G401 (cell line): ENCODE measurements around the gene MROH2A. TPM values are rescaled to one million over a fixed set of nuclear protein-coding genes. Genes with fewer than 3 reads are reported as not detected.

Experiments
- DNase-seq: peaks from one replicate; pipeline ENCODE4 v3.0.0-alpha.2; 2015; ENCODE audit warnings: low spot score
- in situ Hi-C: cut with HindIII; loops from 2 replicates; pipeline ENCODE4 v1.10.0; 2016; ENCODE audit warnings: low sequenced_read_pairs, mixed read lengths
- total RNA-seq: library from RNA; depleted of rRNA; stranded (reverse); fragments of >200 nt; shearing (Covaris generic); gene quantifications from 2 replicates; pipeline ENCODE4 v1.2.3, GENCODE V29; 2014

The MROH2A gene
- total RNA-seq, 1 experiment from 2014 or later = not detected

DNA sequence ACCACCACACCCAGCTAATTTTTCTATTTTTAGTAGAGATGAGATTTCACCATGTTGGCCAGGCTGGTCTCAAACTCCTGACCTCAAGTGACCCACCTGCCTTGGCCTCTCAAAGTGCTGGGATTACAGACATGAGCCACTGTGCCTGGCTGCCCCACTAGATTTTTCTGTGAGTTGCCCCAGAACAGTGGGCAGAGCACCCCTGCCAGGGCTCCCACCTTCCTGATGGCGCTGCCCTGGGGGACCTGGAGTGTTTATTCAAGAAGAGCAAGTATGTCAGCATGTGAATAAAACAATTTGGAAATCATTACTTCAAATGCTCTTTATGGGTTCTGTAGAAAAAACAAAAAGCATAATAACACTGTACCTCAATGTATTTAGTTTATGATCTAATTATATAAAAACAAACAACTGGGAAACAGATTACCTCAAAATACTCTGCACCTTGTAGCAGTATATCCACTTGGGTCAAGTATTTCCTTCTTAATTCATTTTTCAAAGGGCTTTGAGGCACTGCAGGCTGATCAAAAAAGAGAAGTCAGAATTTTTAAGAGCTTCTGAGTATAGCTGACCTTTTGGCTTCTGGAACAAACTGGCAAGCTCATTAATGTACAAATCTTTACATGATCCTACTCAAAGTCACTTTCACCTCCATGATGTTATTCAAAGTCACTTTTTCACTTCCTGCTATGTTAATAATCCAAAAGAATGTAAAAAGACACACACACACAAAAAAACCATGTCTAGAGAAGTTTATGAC is 67.4 kb downstream of the MROH2A start:
- in situ Hi-C loops = no loop called here
- DNase-seq = no peak

DNA sequence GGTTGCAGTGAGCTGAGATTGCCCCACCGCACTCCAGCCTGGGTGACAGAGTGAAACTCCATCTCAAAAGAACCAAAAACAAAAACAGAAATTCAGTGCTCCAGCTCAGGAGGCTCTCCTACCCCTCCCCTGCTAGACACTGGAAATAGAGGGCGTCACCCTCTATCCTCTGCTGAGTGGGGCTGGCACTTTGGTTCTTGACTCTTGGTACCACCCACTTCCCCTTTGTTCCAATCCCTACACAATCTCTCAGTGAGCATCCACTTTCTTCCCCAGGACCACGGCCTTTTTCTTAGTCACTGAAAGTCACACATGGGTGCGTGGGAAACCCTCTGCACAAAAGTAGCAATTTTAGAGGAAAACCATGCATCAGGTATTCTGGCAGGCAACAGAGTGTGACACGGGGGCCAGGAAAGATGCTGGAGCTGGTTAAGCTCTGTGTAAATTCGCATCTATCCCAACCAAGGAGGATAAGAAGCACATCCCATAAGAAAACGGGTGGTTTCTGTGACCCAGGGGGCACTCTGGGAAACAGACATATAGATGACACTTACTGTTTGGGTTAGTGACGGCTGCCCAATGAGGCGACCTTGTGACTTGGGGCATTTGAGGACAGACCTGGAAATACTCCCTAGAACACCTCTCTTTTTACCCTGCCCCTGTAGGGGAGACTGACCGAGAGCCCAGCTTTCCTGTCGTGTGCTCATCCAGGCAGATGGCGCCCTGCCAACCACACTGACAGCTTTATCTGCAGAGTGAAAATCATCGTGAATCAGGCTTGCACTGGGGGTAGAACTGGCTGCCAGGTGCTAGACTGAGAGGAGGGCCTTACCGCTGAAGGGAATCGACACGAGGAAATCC is 68.5 kb downstream of the MROH2A start:
- no peak for DNase-seq
- in situ Hi-C loops = no loop called here

DNA sequence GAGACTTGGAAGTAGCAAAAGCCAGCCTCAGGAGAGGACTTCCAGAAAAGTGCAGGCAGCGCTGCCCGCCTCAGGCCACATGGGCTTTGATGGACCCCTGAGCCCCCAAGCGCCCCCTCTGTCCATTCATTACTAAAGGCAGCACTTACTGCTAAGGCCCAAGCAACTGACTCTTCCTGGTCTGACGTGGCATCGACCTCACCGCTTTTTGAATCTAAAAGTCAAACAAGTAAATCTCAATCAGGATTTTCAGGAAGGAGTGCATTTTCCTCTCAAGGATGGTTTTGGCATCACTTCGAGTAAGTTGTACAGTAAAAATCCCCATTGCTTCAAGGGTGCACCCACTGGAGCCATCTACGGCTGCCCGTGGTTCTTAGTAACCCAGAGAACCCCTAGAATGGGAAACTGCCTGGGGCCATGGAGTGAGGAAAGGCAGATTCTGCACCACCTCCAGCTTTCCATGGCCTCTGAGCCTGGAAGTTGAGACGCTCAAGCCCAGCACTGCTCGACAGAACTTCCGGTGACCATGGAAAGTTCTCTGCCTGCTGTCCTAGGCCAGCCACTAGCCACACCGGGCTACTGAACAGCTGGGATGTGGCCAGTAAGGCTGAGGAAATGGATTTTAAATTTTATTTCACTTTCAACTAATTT is 69.2 kb downstream of the MROH2A start:
- in situ Hi-C loops = no loop called here
- DNase-seq = no peak

DNA sequence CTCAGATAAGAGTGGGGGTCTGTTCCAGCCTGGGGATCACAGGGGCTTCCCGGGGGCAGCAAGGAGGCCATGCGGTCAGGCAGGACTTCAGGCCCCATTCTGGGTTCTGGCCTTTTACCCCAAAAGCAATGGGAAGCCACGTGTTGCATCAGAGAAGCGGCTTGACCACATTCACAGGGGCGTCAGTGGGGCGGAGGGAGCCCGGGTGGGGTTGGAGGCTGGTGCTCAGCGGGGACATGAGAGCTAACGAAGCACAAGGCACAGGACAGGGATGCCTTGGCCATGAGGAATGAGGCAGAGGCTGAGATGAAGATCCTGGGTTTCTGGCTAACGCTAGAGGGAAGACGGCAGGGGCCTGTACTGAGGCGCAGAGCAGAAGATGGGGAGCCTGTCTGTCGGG is 70.1 kb downstream of the MROH2A start:
- in situ Hi-C loops = no loop called here
- no peak for DNase-seq

DNA sequence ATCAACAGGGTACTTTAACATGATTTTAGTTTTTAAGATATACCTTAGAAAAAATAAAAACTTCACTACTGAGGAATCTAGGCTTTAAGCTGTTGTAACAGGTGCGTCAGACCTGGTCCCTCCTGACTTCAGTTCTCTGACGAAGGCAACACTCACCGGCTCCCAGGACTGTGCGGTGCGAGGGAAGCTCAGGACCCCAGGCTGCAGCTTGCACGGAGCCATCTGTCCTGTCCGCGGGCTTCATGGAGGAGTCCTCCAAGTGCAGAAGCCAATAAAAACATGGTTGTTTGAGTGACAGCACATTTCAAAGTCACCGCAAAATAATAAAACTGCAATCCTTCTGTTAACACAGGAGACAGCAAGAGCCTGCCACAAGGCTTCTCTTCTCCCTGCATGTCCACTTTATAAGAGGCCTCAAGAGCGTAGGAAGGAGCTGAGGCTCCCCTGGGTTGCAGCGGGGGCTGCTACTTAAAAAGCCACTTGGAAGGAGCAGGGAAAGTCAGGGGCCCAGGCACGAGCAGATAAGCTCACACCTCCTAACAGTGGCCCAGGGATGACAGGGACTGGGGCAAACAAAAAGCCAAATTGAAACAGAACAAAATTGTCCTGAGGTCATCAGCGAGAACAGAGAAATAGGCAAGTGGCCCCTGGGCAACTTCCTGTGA is 71.6 kb downstream of the MROH2A start:
- no peak for DNase-seq
- in situ Hi-C loops = no loop called here

DNA sequence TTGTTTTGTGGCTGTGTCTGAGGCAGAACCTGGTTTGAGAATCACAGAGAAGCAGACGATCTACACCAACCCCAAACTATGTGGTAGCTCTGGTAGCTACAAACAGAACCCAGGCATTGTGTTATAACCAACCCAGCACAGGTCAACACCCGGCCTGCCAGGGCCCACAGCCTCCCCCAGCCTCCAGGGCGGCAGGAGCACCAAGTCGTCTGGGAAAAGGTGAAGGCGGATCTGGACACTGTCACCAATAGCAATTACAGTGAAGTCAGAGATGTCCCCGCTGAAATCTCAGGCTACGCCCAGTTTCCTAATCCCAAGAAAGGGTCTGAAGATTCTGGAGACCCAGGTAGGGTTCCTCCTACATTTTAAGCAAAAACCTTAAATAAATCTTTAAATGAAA is 72.6 kb downstream of the MROH2A start:
- DNase-seq = no peak
- in situ Hi-C loops = no loop called here

DNA sequence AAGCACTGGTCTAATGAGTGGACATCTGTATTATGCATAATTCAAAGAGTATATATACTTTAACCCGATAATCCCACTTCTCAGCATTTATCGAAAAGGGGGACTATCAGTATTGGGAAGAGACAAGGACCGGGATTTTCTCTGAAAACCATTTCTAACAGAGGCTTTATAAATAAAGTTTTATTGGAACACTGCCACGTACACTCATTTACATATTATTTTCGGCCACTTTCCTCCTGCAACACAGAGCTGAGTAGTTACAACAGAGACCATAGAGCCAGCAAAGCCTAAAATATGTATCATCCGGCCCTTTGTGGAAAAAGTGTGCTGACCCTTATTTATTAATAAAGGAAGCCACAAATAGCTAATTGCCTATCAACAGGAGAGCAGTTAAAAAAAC is 73.0 kb downstream of the MROH2A start:
- in situ Hi-C loops = no loop called here

DNA sequence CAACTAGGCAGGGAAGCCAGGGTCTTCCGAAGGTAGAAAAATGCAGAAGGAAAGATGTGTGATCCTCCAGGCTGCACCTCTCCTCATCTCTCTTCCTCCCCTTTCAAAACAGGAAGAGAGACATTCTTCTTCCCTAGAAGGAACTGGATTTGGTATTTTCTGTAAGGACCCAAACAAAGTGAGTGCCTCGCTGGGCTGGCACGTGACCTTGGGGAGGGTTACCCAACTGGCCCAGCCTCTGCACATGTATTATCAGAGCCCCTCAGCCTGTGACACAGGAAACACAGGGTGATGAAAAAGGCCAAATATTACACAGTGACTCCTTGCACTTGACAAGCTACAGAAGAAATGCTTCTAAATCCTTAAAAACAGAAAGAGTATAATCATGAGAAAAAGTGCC is 73.9 kb downstream of the MROH2A start:
- in situ Hi-C loops = no loop called here
- DNase-seq = no peak

More for the DNA sequence above, 73.0 kb downstream of the MROH2A start:
- no peak for DNase-seq

DNA sequence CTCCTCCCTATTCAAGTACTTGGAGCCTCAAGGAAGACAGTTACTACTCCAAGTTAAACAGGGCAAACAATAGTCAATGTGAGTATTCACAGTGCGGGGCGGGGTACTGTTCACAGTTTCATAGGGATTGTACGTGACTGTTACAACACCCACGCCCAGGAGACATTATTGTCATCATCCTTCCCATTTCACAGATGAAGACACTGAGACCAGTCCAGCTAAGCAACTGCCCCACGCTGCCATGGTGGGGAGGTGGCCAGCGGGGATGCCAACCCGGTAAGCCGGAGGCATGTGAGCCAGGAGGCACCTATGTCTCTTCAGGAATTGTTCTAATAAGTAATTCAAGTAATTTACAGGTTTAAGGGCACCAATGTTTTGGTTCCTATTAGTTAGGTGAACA is 75.2 kb downstream of the MROH2A start:
- in situ Hi-C loops = no loop called here
- no peak for DNase-seq

DNA sequence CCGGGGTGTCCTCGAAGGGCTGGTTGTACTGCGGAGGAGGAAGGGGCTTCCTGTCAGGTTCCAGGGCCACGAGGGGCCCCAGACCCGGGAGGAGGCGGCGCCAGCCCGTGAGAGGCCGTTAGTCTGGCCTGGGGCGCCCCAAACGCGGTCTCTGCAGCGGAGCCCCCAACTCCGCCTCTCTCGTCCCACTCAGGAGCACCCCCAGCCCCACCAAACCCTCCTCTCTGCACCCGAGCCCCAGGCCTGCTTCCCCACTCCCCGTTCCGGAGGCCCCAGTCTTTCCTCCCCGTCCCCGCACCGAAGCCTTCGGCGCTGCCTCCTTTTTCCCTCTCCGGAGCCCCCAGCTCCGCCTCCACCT is 75.7 kb downstream of the MROH2A start:
- in situ Hi-C loops = no loop called here
- DNase-seq = no peak

DNA sequence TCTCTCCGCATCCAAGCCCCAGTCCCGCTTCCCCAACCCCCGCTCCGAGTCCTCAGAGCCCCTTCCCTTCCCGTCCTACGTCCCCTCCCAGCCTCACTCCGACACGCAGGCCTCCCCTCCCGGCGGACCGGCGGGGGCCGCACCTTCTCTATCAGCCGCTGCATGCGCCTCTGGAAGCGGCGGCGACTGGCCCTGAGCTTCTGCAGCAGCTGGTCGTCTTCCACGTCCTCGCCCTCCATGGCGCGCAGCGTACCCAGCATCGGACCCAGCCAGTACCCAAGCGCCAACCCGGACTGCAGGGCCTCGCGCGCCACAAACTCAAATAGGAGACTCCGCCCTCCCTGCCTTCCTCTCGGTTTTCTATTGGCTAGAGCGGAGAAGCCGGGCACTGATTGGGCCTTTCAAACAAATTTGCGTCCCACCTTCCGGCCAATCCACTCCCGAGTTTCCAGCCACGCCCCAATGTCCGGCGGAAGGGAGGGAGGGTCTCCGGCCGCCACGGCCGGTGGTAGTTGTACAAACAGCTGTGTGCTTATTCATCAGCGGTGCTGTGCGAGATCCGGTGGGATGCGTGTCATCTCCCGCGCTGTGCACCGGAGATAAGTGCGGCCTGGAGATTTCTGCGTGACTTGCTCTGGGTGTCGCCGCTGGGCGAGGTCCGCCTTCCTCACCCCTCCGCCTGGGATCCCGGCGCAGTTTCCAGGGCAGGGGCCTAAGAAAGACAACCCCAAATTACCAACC is 76.3 kb downstream of the MROH2A start, which contains the start of gene HJURP:
Gene HJURP, minus strand, starts transcription at position 295 of the 741 bp plus-strand sequence. Its CDS starts 35 bp downstream, at position 260.
- DNase-seq = peak; percentile 94
- in situ Hi-C loops = no loop called here

DNA sequence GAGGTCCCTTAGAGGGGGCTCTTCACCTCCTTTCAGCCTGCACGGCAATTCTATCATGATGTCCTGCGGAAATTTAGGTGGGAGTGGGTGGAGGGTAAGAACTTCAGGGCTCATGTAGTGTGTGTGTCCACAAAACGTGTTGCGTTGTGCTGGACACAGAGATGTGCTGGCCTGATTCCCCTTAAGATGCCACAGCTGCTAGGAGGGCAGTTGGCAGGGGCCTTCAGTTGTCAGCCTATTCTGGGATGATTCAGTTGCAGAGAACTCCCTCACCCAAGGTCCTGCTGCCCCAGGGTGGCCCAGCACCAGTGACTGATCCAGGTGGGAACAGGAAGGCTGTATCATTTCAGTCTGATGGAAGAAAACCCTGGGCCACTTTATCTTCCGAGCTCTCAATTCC is 77.2 kb downstream of the MROH2A start:
- DNase-seq = no peak
- in situ Hi-C loops = no loop called here

DNA sequence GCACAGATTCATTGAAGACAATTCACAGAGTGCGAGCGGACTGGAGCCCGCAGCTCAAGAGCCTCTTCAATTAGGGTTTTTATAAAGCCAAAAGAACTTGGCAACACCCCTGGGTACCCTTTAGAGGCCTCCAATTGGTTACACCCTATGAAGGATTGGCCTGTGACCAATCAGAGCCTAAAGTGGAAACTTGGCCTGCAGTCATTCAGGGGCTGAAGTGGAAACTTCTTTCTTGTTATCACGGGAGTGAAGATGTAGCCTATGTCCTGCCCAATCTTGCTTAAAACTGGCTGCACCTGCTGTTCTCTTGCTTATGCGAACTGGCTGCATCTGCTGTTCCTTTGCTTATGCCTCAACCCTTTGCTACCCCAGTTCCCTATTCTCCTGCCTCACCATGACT is 78.1 kb downstream of the MROH2A start:
- no peak for DNase-seq
- in situ Hi-C loops = no loop called here

DNA sequence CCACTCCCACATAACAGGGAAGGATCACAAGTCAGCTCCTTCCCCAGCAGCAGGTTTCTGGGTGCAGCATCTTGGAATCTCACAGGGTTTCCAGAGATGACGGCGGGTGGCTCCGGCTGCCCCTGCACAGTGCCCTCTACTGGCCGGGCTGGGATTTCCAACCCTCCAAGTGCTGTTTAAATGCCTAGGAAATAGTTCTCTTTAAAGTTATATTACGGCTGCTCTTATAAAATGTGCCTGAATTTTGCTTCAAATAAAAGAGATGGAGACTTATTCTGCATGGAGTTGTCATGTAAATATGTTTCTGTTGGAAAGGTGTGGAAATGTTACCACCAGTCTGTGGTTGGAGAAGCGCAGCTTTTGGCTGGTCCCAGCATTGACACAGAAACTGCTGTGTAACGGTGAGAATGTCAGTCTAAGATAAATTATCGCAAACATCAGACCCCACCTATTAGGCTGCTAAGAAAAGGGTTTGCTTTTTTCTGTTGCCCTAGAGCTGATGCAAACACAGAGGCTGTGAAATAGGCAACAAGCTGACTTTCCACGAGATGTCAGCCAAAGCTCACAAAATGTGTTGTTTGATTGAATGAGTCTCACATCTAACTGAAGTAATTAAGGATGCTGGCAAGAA is 79.5 kb downstream of the MROH2A start:
- DNase-seq = peak; percentile 21
- in situ Hi-C loops = no loop called here

DNA sequence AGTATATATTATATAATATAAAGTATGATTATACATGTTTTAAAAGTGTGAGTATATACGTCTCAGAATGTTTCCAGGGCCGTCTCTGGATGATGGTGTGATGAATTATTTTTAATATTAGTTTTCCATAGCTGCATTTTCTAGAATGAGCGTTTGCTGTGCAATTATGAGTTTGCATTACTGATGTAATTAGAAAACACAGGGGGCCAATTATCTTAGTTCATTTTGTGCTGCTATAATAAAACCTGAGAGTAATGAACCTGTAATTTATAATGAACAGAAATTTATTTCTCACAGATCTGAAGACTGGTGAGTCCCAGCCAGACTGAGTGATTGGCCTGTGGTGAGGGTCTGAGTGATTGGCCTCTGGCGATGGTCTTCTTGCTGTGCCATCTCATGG is 80.2 kb downstream of the MROH2A start:
- DNase-seq = no peak
- in situ Hi-C loops = no loop called here

DNA sequence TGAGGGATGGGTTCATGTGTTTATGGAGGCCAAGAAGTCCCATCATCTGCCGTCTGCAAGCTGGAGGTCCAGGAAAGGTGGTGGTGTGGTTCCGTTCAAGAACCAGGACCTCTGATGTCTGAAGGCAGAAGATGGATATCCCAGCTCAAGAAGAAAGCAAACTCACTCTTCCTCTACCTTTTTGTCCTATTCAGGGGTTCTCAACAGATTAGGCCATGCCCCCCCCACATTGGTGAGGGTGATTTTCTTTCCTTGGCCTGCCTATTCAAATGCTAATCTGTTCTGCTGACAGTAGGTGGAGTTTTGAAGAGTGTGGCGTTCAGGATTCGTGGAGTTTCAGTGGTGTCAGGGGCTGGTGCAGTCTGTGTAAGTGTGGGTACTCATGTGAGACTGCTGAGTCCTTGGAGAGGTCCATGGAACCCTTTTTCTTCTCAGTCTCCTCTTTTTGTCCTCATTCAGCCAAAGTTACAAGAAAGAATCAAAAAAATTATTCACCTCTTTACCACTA is 84.2 kb downstream of the MROH2A start:
- in situ Hi-C loops = no loop called here
- no peak for DNase-seq

DNA sequence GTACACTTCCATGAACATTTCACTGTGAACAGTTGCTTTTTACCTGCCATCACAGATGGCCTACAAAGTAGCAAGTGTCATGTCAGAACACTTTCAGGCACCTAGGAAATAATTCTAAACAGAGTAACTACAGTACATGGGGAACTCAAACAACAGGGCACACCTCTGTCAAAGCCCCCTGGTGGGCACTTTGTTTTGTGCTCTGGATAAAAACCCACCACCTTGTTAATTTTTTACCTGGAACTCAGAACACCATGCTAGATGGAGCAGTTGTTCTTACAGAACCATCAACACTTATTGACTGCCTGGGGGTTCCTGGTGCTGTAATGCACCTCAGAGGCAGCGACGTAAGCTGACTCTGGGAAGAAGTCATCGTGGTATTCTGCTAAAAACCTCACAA is 87.7 kb downstream of the MROH2A start:
- in situ Hi-C loops = no loop called here
- DNase-seq = no peak

DNA sequence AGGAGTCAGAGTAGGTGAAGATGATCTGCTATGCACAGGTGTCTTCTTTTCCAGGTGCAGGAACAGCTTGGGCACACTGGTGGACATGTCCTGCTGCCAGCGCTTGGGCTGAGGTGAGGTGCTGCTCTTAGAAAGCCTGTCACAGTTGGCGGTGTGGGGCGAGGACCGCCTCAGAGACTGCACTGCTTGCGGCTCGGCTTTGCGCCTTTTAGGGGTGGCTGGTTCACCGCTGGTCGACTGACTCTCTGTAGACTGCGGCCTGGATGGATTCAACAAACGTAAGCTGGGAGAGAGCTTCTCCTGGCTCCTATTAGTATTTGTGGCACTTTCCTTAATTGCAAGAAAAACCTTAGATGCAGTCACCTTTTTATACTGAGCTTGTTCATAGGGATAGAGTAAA is 88.3 kb downstream of the MROH2A start:
- DNase-seq = no peak
- in situ Hi-C loops = no loop called here
